Measurements from ENCODE around the gene PDK4.

Gene PDK4

GRCh38 chr7:95596198-95597063, at the start of gene PDK4:
Gene PDK4, minus strand, starts transcription at chr7:95596516. Its CDS starts 223 bp downstream, at chr7:95596293.
- DNase-seq (ENCODE audit: low spot score) = peak; percentile 80

DNA sequence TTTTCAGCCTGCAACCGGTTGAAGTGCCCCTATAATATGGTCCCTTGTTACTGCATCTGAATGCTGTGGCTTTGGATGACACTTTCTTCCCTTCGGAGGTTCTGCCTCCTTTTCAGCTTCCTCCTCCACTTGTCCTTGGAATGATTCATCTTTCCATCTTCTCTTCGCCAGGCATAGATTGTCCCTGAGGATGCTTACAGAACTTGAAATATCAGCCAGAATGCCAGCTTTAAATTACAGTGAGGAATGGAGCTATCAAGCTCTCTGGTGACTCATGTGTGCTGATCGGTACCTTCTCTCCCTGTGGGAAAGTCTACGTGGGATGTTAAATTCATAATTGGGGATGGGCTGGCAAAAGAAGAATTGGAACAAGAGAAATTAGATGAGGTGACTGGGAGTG, 45.9 kb upstream of the PDK4 start:
- DNase-seq (ENCODE audit: low spot score) = no peak

- DNase-seq (ENCODE audit: low spot score) = peak; percentile 86
Measured at GRCh38 chr7:95636140-95636940, 40.0 kb upstream of the PDK4 start.

GRCh38 chr7:95632609-95633008, 36.3 kb upstream of the PDK4 start:
- DNase-seq (ENCODE audit: low spot score) = no peak

DNA sequence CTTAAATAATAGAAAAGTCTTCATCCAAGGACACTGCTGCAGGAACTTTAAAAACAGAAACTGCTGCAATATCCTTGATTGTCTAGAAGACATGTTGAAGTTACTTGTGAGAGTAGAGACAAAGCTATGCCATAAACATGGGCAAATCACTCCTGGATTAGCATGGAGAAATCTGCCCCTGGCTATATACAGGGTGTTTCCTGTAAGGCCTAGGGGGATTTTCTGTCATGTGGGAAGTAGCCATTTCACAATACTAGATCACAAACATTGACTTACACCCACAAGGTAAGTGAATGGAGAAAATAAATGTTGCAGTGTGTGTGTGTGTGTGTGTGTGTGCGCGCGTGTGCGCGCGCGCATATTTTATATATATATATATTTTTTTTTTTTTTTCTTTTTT, 35.2 kb upstream of the PDK4 start:
- no peak for DNase-seq (ENCODE audit: low spot score)

GRCh38 chr7:95630702-95631458, 34.6 kb upstream of the PDK4 start:
- peak; percentile 1 for DNase-seq (ENCODE audit: low spot score)

GRCh38 chr7:95628831-95629439, 32.6 kb upstream of the PDK4 start:
- peak; percentile 33 for DNase-seq (ENCODE audit: low spot score)

GRCh38 chr7:95623788-95624187, 27.5 kb upstream of the PDK4 start:
- peak; percentile 8 for DNase-seq (ENCODE audit: low spot score)

- no peak for DNase-seq (ENCODE audit: low spot score)
Measured at GRCh38 chr7:95622859-95623258, 26.5 kb upstream of the PDK4 start.

- DNase-seq (ENCODE audit: low spot score) = no peak
Measured at GRCh38 chr7:95622001-95622549, 25.8 kb upstream of the PDK4 start.

DNA sequence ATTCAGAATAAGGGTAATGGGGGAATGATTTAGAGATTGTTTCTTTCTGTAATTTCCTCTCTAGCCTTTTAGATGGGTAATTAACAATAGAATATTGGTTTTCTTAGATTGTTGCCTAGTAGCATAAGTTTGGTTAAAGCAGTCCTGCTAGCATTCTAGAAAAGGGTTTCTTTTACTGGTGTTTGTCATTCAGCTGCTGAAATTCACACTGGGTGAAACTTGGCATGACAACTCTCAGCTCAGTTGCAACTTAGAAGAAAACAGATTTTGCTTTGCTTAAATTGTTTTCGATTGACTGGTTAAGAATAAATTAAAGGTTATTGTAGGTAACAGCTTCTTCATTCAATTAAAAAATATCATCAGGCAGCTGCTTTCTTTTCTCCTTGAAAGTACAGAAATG, 25.1 kb upstream of the PDK4 start:
- DNase-seq (ENCODE audit: low spot score) = no peak

GRCh38 chr7:95620631-95621030, 24.3 kb upstream of the PDK4 start:
- DNase-seq (ENCODE audit: low spot score) = no peak

DNA sequence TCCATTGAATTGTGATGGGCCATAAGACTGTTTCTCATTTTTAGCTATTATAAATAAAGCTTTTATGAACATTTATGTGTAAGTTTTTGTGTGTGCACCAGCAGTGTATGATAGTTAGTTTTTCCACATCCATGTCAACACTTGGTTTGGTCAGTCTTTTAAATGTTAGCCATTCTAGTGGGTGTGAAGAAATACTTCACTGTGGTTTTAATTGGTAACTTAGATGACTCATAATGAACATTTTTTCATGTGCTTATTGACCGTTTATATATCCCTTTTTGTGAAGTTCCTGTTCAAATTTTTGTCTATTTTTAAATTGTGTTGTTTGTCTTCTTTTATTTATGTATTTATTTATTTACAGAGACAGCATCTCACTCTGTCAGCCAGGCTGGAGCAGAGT, 23.6 kb upstream of the PDK4 start:
- DNase-seq (ENCODE audit: low spot score) = no peak

DNA sequence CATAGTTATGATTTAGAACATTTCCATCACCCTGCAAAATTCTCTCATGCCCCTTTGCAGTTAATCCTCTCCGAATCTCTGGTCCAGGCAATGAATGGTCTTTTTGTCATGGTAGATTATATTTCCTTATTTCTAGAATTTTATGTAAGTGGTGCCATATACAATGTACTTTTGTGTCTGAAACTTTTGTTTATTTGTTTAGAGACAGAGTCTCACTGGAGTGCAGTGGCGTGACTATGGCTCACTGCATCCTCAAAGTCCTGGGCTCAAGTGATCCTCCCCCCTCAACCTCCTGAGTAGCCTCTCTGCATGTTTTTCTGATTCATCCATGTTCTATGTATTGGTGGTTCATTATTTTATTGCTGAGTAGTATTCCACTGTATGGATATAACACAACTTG, 23.2 kb upstream of the PDK4 start:
- no peak for DNase-seq (ENCODE audit: low spot score)

DNA sequence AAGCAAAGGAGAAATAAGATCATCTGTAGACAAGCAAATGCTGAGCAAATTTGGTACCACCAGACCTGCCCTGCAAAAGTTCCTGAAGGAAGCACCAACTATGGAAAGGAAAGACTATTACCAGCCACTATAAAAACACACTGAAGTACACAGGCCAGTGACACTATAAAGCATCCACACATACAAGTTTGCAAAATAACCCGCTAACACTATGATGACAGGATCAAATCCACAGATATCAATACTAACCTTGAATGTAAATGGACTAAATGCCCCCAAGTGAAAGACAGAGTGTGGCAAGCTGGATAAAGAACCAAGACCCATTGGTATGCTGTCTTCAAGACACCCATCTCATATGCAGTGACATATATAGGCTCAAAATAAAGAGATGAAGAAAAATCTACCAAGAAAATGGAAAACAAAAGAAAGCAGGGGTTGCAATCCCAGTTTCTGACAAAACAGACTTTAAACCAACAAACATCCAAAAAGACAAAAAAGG, 18.2 kb upstream of the PDK4 start:
- DNase-seq (ENCODE audit: low spot score) = no peak

DNA sequence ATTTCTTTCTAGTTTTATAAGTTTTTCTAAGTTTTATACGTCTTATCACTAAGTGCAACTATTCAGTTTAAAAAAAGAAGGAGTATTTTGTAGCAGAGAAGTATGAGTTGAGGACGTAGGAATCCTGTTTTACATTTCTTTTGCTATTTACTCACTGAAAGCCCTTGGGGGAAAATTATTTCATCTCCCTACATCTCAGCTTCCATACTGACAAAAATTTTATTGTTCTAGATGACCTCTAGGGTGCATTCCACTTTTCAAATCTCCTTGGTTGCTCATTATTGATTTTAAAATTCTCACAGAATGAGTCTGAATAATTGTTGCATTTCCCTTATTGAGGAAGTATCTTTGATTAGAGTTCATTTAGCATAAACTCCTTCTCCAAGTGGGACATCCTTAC, 14.9 kb upstream of the PDK4 start:
- no peak for DNase-seq (ENCODE audit: low spot score)

- DNase-seq (ENCODE audit: low spot score) = peak; percentile 53
Measured at GRCh38 chr7:95609277-95609971, 13.1 kb upstream of the PDK4 start.

GRCh38 chr7:95608359-95609173, 12.2 kb upstream of the PDK4 start:
- DNase-seq (ENCODE audit: low spot score) = peak; percentile 96

DNA sequence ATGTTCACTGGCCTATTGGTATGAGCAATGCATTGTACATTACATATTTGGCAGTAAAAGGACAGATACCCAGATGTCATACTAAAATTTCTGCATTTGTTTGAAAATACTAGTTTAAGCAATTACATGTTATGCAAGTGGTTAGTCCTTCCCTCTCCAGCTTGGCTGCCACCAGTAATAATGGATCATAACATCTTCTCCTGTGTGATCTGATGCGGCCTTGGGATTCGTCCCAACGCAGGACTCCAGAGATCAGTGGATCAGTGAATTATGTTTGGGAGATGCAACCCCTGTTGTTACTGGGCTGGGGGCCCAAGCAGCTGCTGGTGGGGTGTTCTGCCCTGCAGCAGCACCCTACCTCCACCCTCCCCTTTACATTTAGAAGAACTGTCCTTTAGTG, 11.2 kb upstream of the PDK4 start:
- DNase-seq (ENCODE audit: low spot score) = no peak

- no peak for DNase-seq (ENCODE audit: low spot score)
Measured at GRCh38 chr7:95605275-95605674, 9.0 kb upstream of the PDK4 start.
